GM18517 (cell line): ENCODE results near the gene SF3B2.
"Not testable (repeated sequence)": the region's sequence is repeated elsewhere in the genome, so short reads cannot be mapped to it uniquely, and the experiment has no call there.

ENCODE experiments used
- ATAC-seq: cut with Tn5 transposase; IDR thresholded peaks from one replicate; pipeline ENCODE4 v1.9.1; 2021; ENCODE audit warnings: mild to moderate bottlenecking, moderate library complexity; ENCODE audit not compliant: unreplicated experiment

Gene SF3B2

DNA sequence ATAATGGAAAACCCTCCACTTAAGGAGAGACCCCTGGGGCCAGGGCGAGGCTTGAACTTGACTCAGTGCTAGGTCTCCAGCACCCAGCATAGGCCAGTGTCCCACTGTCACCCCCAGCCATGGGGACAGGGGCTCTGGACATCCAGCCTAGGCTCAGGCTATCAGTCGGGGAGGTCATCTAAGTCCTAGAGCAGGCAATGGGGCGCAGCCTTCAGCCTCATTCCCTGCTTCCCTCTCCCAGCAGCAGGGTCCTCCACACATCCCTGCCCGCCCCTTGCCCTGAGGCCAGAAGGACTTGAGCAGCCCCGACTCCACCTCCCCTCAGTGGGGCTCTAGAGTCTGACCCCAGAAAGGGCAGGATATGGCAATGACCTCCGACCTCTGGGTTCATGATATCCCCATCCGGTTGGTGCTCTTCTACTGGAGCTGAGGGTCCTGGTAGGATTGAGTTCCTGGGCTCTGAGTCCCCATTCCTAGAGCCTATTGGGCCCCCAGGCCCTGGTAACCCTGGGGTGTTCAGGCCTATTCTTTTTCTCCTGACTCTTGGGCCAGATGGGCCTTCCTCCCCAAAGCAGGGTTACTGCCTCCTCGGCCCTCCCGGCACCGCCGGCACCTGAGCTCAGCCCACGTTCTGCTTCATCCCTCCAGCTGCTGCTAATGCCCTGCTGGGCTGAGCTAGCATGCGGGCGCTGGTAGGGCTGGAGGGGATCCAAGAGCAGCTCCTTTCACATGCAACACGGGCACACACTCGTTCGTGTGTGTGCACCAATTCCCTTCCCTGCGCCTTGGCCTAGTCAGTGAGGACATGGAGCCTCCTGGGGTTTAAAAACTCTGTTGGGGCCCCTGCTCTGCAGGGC lies 36.0 kb upstream of the SF3B2 start:
- no peak for ATAC-seq

DNA sequence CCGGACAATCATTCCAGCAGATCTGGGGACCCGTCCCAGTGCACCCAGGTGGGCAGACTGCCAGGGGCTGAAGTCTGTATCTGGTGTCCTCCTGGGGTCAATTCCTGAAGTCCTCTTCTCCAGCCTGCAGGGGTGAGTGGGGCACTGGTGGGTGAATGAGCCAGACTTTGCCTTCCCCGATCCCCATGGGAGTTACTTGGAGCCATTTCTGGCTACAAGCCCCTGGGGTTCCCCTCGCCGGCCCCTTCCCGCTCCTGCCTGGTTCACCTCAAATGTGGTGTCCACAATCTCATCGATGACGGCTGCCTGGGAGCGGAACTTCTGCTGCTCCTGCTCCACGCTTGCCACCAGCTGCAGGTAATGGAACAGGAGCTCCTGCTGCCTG lies 35.4 kb upstream of the SF3B2 start:
- ATAC-seq, result no peak

DNA sequence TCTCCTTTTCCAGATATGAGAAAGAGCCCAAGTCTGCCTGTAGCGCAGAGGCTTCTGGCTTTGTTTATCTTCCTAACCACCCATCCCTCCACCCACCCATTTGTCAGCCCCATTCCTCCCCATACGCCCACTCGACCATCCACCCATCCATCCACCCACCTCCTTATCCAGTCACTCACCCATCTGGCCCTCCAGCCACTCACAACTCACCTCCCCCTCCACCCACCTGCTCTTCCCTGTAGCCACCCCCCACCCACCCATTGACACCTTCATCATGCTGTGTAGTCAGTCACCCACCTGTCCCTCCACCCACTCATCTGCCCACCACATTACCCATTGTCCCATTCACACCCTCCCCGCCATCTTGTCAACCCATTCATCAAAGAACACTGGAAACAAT lies 34.8 kb upstream of the SF3B2 start:
- ATAC-seq, result no peak

DNA sequence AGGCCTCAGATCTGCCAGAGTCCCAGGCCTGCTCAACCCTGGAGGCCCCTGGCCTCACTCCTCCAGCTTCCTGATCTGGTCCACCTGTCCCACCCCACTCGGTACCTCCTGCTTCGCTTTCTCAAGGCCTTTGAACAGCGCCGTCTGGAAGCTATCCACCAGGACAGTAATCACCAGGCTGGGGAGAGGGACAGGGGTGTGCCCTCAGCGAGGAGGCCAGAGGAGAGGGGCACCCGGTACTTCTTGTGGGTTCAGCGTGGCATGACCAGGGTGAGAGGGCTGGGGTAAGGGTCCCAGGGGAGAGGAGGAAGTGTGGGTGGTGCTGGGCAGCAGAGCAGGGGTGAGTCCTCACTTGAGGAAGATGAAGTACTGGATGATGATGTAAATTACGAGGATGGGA lies 32.0 kb upstream of the SF3B2 start:
- ATAC-seq, result no peak

DNA sequence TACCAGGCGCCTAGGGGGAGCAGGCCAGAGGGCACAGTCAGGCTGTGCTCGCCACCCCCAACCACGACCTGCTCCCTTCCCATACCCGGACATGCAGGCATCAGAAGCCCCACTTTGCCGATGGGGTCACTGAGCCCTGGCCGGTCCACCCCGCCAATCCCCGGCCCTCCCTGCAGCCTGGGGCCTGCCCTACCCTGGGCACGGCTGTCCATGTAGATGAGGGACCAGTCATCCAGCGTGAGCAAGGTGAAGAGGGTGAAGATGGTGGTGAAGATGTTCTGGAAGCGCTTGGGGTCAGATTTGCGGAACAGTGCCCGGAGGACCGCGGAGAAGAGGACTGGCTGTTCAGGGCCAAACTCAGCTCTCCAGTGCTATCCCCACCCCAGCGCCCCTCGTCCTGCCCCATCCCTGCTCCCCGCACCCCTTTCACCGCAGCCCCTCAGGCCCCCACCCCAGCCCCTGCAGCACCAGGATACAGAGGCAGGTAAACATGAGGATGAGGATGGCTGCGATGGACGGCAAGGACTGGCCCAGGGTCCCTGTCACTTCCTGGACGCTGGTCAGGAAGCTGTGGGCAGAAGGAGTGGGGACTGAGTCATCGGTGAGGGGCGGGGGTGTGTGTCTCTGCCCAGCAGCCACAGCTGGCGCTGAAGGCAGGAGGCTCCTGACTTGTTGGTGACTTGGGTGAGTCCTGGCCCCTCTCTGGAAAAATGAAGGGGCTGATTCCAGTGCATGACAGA lies 31.4 kb upstream of the SF3B2 start:
- no peak for ATAC-seq

DNA sequence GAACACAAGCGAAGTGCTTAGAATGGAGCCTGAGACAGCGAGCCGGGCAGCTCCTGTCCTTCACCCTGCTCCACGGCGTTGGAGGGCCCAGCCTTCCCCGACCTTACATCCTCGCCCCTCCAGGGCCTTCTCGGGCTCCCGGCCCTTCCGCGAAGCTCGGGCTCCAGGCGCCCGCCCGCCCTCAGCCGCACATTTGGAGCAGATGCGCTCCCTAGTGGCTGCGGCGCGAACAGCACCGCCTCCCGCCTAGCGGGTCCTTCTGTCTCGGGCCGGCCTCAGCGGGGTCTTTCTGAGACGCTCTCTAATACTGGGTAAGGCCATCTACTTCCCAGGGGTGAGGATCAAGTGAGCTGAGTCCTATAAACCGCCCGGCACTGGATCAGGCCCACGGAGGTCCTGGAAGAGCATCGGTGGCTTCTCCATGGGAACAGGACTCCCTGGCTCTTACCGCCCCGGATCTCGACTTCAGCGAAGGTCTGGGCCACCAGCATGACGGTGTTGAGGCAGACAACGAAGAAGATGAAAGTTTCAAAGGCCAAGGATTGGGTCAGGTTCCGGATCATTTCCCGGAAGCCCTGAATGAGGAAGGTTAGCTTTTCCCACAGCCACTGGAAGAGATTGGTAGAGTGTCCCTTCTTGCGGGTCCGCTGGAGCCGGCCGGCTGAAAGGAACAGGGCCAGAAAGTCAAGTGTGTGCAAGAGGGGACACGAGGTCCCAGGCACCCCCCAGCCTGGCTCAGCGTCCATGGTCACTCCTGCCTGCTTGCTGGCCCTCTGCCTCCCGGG lies 29.6 kb upstream of the SF3B2 start:
- ATAC-seq, result no peak

DNA sequence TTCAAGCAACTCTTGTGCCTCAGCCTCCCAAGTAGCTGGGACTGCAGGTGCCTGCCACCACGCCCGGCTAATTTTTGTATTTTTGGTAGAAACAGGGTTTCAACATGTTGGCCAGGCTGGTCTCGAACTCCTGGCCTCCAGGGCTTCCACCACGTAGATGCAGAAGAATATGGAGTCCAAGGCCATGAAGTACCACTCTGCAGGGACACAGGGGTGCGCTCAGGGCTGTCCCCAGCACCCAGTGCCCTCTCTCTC lies 29.1 kb upstream of the SF3B2 start:
- ATAC-seq, result not testable (repeated sequence)

DNA sequence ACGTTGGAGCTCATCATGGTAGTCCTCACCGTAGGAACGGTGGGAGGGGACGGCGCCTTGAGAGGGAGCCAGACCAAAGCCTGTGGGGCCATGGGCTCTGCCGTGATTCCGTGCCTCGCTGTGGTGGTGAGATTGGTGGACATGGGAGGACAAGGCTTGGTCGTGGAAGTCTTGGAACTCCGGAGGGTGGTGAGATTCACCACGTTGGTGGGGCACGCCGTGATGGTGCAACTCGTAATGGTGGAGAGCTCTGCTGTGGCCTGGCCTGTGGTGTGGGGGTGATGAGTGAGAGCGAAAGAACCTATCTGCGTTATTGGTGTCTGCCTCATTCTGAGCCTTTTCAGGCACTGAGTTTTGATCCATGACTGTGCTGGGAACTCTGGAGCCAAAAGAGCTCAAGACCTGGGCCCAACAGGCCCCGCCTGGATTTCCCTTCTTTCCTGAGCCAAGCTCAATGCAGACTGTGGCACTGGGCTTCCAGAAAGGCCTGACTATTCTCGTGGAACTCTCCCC lies 26.1 kb upstream of the SF3B2 start, which contains the start of gene CATSPER1:
TSS of gene CATSPER1 (minus strand) at position 463 of the 513 bp plus-strand sequence. CDS start at position 363, 100 bp downstream.
- no peak for ATAC-seq

DNA sequence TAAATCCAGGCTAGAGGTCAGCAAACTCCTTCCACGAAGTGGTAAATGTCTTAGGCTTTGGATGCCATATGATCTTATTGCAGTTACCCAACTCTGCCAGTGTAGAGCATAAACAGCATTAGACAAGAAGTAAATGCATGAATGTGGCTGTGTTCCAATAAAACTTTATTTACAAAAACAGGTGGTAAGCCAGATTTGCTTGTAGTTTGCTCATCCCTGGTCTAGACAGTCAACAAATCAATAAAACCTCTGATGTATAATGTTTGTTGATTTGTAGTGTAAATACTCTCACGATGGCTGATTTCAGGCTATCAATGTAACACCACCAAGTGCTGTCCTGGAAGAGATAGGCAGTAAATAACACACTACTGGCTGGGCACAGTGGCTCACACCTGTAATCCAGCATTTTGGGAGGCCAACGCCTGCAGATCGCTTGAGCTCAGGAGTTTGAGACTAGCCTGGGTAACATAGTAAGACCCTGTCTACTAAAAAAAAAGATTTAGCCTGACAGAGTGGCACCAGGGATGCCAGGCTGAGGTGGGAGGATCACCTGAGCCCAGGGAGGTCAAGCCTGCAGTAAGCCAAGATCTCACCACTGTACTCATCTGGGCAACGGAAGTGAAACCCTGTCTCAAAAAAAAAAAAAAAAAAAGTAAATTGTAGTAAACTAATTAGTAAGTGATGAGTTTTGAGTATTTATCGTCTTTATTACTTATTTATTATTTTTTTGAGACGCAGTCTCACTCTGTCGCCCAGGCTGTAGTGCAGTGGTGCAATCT lies 19.0 kb upstream of the SF3B2 start:
- ATAC-seq, result no peak

DNA sequence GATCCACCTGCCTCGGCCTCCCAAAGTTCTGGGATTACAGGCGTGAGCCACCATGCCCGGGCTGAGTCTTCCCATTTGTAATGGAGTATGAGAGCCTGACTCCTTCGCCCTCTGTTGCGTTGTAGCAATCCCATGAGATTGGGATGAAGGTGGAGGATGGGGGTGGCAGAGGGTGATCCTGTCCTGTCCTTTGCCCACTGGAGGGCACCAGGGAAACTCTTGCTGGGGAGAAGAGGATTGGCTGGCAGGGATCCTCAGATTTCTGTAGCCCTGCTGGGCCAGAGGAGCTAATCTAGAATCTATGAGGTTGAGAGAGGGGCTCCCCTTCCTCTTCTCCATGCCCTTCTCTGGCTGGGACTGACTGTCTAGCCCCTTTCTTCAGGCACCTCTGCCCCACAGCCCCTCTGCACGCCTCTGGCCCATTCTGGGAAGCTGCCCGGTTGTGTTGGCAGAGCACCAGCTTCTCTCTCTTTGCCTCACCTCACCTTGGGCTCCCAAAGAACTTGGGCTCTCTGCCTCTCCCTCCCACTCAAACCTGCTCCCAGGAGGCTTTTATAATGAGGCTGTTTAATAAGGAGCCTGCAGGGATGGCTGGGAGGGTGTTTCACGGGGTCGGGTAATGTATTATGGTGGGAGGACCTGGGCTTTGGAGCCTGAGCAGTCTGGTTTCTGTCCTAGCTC lies 16.4 kb upstream of the SF3B2 start:
- no peak for ATAC-seq

DNA sequence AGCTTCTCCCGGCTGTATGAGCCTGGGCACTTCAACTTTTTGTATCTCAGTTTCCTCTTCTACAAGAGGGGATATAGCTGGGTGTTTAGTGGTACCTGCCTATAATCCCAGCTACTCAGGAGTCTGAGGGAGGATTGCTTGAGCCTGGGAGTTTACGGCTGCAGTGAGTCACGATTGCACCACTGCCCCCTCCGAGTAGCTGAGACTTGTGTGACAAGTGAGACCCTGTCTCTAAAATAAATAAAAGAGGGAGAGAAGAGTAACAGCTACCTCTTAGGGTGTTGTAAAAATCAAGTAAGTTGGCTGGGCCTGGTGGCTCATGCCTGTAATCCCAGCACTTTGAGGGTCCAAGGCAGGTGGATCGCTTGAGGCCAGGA lies 15.8 kb upstream of the SF3B2 start:
- ATAC-seq, result no peak

DNA sequence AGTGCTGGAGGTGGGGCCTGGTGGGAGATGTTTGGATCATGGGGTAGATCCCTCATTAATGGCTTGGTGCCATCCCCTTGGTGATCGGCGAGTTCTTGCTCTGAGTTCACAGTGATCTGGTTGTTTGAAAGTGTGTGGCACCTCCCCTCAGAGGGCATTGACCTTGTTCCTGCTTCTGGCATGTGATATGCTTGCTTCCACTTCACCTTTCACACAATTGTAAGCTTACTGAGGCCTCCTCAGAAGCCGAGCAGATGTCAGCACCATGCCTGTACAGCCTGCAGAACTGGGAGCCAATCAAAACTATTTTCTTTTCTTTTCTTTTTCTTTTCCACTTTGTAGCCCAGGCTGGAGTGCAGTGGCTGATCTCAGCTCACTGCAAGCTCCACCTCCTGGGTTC lies 14.8 kb upstream of the SF3B2 start:
- no peak for ATAC-seq

DNA sequence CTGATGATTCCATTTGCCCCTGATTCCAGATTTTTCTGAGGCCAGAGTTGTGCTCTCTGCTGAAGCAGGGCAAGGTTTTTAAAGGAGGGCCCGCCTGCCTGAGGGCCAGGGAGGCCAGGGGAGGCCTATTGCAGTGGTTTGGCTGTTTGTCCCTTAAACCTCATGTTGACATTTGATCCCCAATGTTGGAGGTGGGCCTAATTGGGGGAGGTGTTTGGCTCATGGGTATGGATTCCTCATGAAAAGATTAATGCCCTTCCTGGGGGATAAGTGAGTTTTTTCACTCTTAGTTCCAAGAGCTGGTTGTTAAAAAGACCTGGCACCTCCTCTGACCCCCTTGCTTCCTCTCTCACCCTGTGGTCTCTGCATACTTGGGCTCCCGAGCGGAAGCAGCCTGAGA lies 12.4 kb upstream of the SF3B2 start:
- ATAC-seq, result no peak

DNA sequence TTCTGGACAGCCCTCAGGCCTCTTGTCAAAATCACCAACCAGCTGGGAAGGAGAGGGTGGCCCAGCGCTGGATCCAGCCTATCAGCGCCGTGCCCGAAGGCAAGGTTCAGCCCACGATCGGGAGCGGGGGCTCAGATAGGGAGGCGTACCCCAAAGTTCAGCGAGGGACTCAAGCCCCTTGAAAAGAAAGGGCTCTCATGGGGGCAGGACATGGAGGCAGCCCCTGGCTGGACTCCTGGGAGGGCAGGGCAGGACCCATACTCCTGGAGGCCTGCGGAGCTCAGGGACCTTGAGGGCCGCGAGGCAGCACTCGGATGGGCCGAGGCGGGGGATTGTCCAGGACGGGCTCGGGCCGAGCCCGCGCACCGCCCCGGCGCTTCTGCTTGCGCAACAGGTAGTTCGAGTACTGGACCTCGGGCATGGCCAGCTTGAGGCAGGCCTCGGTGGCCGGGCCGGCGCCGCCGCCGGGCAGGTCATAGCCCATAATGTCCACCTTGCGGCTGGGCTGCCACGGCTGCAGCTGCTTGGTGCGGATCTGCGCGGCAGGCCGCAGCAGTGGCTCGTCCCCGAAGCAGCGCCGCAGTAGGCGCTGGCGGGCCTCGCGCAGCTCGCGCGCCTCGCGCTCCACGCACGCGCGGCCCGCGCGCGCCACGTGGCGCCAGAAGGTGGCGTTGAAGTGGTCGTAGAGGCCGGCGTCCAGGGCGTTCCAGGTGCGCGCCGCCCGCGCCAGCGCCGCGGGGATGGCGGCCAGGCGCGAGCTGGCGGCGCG lies 9.8 kb upstream of the SF3B2 start:
- ATAC-seq, result no peak

DNA sequence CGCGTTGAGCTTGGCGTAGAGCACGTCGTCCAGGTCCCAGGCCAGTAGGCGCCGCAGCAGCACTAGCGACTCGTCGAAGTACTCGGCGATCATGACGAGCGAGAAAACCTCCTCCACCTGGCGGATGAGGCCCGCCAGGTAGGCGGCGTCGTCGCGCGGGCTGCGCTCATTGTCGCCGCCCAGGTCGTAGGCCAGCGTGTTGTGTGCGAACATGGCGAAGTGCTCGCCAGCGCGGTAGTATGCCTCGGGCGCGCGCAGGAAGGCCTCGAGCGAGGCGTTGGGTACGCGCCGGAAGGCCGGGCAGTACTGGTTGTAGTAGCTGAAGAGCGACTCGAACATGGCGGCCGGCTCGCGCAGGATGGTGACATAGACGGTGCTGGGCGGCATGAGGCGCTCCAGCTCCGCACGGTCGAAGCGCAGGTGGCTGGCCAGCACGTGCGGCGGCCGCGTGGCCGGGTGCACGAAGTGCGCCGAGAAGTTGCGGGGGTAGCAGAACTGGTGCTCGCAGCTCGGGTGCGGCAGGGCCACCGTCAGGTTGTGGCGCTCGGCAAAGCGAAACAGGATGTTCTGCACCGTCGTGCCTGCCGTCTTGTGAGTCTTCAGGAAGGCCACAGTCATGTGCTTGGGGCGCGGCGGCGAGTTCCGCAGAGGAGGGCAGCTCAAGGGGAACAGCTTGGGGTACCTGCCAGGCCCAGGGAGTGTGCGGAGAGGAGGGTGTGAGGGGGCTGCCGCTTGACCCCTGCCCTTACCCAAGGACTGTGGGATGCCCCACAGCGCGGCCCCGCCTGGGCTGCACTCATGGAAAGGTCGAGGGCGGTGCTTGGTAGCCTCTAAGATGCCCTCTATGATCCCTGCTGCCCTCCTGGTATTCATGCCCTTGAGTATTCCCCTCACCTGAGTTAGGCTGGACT lies 8.9 kb upstream of the SF3B2 start:
- no peak for ATAC-seq

DNA sequence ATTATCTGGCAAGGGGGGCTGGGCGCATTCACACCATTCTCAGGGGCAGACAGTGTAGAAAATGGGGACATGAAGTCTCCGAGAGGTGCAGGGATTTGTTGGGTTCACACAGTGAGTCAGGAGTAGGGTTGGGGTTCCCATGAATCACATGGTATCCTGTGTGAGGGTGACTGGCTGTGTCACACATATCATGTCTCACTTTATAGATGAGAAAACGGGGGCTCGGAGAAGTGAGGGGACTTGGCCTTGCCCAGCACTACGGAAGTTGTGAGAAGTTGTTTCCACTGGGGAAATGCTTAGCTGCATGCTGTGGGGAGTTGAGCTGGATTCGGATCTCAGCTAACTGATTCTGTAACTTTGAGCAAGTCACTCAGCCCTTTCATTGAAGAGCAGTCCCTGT lies 7.4 kb upstream of the SF3B2 start:
- no peak for ATAC-seq

DNA sequence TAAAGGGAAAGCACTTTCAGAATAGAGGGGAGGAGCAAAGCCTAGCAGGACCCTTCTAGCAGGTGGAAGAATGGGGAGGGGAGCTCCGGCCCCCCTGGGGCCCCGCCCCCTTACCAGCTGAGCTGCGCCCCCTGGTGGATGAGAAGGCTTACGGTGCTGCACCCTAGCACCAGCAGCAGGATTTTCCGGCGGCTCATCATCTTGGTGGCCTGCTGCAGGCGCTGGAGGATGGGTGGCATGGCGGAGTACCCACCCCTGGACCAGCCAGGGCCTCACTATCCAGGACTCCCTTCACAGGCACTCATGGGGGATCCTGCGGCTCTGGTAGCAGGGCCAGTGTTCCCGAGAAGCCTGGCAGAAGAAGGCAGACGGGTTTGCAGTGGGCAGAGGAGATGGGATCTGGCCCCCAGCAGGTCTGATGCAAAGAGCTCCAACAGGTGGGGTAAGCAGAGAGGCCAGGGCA lies 7.0 kb upstream of the SF3B2 start:
- ATAC-seq, result no peak

DNA sequence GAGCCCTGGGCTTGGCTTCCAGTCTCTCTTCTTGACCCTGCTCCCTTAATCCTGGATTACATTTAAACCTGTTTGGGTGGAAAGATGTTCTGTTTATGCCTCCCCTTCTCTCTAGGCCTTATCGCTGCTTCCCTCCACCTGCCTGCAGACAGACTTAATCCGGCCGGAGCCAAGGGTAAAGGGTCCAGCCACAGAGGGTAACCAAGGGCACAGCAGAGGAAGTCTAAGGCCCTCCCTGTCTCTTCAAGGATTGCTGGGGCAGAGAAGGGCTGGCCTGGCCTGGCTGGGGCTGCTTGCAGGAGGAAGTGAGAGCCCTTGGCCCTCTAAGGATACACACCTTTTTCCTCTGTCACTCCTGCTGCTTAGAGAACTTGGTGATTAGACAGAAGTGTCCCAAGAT lies 5.3 kb upstream of the SF3B2 start:
- ATAC-seq, result no peak
